Inferior parietal cortex (tissue), 1 donor: ENCODE results near the gene FOXJ3.
A peak's percentile ranks its signal among the peaks of the same experiment; 100 is the strongest.

ENCODE experiments used
- DNase-seq: peaks from one replicate; pipeline ENCODE4 v3.0.0-alpha.2; 2016; ENCODE audit errors: extremely low spot score

FOXJ3 gene

DNA sequence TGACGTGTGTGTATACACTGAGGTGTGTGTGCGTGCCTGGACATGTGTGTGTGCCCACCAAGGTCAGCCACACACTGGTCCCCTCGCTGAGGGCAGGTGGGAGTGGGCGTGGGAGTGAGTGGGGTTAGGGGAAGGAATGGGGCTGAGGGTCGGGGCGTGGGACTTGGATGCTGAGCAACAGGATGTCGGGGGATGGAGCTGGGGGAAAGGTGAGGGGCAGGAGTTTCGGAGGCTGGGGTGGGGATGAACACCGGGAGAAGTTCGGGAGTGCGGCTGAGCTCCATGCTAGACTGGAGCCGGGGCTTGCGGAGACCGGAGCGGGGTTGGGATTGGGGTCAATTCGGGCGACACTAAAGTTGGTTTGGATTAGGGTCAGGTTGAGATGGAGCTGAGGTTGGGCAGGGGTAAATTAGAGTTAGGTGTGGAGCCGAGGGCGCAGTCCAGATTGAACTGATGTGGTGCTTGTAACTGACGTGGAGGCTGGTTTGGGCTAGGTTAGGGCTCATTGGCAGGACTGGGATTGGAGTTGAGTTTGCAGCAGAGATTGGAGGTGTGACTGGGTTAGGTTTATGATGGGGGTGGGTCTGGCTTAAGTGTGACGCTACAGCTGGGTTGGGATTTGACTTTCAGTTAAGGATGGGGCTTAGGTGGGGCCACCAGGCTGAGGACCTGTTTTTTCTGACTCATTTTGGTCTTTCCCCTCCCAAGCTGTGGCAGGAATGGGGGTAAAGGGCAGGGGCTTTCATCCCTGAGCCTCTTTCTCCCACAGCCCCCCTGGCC is 167.2 kb downstream of the FOXJ3 start:
- no peak for DNase-seq

DNA sequence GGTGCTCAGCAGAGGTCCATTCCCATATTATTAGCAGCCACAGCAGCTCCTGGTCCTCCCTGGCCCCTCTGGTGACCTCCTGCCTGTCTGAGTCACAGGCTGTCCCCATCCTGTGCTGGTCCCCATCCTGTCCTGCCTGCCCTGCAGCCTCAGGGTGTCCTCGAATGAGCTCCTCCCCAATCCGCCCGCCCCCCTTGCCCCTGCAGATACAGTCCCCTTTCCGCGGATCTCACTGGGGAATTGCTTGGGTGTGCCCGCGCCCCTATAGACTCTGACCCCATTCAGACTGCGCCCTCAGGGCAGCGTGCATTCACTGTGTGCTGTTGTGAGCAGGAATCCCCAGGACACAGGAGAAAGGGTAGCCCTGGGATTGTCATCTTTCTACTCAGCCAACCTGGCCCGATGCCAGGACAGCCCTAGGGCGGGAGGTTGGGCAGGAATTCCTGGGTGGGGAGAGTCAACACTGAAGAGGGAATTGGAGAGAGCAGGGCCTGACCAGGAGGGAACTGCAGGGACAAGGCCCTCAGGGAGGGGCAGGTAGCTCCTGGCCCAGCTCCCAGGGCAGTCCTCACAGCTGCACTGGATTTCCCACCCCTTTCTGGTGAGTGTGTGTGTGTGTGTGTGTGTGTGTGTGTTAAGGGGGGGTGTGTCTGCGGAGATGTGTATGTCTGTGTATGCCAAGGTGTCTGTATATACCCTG is 169.4 kb downstream of the FOXJ3 start:
- DNase-seq = no peak

DNA sequence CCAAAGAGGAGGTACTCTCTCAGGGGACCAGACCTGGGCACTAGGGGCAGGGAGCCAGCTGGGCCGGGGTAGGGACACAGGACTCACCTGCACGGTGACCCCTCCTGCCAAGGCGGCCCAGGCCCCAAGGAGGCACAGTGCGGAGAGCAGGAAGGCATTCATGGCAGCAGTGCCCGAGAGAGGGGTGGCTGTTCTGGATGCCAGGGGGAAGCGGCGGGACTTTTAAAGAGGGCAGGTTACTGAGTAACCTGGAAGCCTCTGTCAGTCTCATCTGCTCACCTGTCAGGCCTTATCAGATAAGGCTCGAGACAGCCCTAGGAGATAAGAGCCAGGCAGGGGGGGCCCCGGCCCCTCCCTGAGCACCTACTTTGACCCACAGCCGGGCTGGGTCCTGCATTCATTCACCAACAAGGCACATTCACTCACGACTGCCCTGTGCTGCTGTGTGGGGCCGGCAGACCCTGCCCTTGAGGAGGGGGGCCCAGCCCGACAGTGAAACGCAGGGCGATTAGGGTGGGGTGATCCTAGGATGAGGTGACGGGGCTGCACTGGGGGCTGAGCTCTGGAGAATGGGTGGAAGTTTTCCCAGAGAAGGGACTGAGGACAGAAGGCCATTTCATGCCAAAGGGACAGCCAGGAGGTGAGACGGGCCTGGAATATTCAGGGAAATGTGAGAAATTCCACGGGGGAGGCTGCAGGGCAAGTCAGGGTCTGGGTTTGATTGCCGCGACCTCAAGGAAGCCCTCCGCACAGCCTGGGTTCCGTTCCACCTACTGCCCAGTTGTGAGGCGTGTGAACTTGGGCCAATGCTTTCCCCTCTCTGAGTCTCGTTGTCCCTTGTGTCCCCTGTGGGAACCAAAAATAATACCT is 170.2 kb downstream of the FOXJ3 start, which contains the start of gene GUCA2A:
GUCA2A (minus strand) TSS at position 195 of the 870 bp plus-strand sequence; CDS start at position 162, 33 bp downstream.
- no peak for DNase-seq

DNA sequence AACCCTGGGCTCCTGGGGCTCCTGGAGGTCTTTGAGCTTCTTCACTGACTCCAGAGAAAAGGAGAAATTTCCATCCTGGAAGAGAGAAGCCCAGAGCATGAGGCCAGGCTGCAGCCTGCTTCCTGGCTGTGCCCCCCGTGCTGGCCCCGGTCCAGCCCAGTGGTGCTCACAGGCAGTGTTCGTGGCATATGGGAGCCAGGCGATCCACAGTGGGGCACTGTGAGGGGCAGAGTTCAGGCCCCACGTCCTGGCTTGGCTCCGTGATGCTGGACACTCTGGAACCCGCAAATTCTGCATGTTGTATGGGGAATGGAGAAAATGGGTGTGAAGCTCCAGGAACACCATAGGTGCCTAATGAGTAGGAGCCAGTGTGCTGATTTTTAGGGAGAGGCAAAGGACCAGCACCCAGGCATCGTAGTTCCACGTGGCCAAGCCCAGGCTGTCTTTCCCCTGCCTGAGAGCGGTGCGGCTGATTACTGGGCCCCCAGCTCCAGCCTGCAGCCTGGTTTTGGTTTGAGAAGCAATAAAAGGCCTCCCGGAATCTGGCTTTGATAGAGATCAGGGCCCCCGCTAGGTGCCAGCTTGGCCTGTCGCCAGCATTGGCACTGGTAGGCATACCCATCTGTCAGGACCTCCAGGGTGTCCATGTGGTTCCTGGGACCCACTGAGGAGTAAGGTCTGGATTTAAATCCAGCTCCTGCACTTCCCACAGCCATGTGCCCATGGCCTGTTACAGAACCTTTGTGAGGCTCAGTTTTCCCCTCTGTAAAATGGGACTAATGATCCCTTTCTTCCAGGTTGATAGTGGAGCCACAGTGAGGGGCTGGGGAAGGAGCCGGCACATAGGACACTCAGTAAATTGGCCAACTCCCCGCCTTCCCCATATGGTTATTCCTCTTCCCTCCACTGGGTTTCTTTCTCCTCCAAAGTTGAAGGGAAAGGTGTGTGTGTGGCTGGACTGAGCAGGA is 171.2 kb downstream of the FOXJ3 start:
- DNase-seq = no peak

DNA sequence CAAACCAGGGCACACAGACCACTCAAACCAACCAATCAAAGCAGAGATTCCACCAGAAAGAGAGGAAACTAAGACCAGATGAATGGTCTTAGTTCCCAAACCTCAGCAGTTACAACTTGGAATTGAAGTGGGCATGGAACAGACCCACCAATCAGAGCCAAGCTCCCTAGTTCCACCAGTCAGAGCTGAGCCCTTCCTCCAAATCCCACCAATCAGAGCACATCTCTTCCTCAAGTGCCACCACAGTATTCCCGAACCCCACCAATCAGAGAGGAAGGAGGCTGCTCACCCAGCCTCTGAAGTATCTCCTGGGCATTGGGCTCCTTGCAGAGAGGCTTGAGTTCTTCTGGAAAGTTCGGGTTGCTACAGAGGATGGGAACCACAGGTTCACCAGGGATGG is 171.9 kb downstream of the FOXJ3 start:
- DNase-seq = no peak

DNA sequence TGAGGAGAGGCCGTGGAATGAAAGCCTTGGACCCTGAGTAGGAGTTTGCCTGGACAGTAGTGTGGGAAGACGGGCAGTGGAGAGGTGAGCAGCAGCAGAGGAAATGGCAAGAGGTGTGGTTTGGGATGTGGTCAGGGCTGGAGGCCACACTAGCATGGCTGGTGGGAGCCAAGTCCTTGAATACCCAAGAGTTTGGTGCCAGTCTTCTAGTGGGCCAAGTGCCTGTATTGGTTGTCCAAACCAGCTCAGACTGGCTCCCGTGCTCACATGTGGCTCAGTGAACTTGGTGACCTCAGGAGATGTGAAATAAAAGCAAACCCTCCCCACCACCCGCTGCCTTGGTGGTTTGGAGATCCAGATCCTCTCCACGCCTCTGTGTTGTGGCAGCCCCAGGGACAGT is 172.9 kb downstream of the FOXJ3 start:
- DNase-seq = no peak

DNA sequence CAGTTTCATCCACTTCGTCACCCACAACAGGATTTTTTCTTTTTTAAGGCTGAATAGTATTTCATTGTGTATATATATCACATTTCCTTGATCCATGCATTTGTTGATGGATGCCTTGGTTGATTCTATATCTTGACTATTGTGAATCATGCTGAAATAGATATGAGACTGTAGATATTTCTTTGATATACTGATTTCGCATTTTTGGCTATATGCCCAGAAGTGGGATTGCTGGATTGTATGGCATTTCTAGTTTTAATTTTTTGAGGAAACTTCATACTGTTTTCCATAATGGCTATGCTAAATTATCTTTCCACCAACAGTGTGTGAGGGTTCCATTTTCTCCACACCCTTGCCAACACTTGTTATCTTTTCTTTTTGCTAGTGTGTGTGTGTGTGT is 176.8 kb downstream of the FOXJ3 start:
- no peak for DNase-seq

DNA sequence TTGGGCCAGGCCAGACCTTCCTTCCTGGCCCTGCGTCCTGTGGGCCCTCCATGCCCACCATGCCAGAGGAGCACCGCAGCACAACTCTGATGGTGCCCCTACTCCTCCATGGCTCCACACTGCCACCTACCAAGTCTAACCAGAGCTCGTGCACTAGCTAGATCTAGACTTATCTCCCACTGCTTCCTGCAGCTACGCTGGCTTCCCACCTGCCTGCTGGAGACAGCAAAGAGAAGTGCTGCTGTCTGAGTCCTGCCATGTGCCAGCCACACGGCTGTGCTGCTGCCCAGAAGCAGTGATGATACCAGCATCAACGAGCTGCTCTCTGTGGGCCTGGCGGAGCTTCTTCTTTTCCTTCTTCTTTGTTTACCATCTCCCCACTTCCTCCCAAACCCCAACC is 177.4 kb downstream of the FOXJ3 start:
- no peak for DNase-seq

DNA sequence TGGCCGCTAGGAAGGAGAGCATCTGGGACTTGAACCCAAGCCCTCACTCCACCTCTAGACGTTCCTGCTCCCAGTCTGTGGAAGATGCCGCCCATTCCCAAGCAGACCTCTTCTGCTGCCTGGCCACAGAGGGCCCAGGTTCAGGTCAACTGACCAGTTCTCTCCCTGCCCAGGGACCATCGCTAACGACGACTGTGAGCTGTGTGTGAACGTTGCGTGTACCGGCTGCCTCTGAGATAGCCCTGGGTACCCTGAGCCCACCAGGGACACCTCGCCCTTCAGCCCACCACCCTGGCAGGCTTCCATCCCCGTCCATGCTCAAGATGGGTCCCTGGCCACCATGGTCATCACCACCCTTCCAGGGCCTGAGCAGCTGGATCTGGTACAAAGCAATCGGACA is 179.7 kb downstream of the FOXJ3 start:
- DNase-seq = no peak

DNA sequence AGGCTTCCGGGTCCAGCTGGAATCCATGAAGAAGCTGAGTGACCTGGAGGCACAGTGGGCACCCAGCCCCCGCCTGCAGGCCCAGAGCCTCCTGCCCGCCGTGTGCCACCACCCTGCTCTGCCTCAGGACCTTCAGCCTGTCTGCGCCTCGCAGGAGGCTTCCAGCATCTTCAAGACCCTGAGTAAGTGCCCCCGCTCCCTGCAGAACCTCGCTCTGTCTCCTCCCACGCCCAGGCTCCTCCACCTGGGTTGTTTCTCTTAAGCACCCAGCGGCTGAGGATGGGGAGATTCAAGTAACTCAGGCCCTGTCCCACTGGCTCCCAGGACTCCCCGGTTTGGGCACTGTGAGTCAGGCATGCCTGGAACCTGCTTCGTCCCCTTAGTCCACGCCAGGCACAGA is 180.3 kb downstream of the FOXJ3 start:
- no peak for DNase-seq

DNA sequence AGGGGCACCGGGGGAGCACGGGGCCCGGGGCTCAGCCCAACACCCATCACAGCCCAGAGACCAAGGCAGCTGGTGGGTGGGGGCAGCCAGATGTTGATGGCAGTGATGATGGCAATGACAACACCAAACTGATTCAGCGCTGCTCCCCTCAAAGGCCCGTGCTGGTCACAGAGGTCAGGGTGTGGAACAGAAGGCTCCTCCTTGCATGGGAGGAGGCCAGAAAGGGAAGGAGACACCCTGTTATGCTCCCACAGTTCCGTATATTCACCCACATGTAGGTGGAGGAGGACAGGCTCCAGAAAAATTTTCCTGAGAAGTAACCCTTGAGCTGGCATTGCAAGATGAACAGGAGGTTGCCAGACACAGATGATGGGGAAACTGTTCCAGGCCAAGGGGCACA is 181.4 kb downstream of the FOXJ3 start:
- DNase-seq = no peak

DNA sequence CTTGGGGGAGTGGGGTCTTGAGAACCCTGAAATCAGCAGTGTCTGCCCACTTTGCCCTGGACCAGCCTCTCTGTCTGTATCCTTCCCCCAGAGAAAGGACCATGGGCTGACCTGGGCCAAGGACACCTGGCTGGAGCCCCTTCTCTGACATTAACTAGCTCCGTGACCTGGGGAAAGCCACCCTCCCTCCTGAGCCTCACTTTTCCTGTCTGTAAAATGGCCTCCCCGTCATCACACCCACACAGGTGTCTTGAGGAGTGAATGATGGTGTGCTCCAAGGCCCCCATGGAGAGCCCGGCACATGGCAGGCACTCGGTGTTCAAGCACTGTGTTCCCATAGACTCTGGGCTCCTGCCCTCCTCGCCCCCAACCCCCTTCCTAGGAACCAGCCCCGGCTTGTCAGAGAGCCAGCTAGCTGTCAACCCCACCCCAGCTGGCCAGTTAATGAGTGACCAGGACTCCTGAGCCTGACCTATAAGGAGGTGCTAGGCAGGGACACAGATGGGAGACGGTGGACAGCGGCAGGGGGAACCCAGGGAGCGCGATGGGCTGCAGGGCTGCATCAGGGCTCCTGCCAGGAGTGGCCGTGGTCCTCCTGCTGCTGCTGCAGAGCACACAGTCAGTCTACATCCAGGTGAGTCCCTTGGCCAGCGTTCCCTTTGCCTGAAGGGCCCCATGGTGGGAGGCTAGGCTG is 182.0 kb downstream of the FOXJ3 start, which contains the start of gene GUCA2B:
GUCA2B (plus strand) TSS at position 504 of the 694 bp plus-strand sequence; CDS start at position 545, 41 bp downstream.
- DNase-seq = no peak

DNA sequence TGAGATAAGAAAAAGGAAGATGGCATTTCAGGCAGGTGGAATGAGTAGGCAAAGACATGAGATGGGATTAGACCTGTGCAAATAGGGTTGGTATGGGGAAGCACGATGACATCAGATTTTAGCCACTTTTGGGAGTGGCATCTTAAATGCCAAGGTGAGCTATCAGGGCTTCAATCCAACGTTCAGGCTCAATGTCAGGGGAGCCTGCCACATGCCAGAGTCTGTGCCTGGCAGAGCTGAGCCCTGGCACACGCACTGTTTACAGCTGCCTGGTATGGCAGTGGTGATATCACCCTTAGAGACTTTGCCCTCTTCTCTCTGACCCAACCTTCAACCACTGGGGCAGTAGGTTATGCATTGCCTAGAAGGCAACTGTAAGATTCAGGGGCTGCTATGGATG is 182.9 kb downstream of the FOXJ3 start:
- no peak for DNase-seq

DNA sequence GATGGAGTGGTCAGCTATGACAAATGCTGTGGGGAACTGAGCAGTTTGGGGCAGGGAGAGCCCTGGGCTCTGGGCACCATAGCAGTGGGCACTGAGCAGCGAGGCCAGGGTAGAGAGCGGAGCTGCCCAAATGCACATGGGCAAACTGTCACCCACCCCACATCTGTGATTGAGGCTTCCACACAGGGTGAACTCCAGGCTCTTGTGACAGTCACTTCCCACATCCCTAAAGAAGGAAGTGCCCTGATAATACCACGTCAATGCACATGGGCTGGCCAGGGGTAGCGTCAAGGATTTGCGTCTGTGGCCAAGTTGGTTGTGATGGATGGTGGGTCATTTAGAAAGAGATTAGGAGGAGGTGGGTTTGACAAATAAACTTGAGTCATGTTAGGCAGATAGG is 184.4 kb downstream of the FOXJ3 start:
- DNase-seq = no peak

DNA sequence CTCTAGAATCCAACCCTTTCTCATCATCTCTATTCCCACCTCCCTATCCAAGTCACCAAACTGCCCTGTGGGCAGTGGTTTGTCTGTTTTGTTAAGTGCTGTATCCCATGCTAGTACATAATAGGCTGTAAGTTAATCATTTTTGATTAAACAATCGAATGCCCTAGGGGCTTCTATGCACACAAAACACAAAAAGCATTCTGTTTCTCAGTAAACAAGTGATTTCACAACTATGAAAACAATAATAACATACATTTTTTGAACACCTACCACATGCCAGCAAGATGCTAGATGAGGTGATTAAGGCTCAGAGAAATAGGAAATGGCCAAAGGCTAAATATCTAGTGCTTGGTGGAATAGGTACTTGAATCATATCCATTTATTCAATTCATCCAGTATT is 186.9 kb downstream of the FOXJ3 start:
- no peak for DNase-seq

DNA sequence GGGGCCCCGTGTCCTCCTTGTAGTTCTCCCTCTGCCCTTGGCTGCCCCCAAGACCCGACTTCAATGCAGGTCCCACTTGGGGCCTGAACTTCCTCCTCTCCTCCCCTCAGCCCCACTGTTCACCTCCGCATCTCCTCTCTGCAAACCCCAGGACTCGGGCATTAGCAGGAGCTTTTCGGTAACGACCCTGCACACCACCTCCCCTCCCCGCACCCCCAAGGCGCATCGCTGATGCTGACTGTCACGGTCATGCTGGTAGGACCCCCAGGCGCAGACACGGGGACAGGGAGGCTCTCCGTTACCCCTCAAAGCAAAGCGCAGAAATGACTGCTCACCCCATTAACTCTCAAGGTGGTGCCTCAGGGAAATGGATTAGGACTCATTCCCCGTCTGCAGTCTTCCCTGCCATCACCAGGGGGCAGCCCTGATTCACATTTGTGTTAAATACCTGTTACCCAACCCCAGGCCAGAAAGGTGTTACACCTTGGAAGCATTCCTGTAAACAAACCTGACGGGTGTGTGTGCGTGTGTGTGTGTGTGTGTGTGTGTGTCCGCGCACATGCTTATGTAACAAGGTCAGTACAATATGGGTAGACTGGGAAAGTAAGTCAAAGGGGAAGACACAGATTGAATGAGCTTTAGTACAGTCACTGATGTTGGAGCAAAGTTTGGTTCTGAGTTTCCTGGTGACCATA is 188.3 kb downstream of the FOXJ3 start:
- DNase-seq = peak; percentile 67

DNA sequence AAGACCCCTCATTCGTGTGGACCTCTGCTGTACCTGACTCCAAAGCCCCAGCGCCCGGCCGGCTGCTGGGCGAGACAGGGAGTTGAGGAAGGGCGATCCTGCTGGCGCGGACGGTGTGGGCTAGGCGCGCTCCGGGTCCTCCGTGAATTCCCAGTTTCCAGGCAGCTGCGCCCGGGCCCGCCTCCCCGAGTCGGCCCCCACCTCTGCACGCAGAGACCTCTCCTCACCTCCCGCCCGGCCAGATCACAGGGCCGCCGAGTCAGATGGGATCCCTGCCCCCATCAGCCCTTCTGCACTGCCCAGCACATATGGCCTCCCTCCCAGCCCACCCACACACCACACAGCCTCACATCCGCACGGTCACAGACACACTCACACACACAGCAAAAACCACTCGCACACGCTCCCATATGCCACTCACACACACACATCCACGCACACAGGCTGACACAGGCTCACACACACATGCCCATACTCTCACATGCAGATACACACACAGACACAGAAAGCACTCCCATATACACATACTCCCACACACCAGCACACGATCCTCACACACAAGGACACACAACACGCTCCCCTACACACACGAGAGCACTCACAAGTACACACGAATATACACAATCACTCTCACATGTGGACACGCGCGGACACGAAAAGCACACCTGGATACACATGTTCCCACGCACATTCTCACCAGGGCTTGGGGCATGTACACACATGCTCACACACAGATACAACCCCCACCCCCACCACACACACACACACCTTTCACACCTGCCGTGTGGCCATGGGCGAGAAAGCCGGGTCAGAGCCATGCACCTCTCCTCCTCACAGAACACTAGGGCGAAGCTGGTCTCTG is 189.0 kb downstream of the FOXJ3 start:
- DNase-seq = no peak

DNA sequence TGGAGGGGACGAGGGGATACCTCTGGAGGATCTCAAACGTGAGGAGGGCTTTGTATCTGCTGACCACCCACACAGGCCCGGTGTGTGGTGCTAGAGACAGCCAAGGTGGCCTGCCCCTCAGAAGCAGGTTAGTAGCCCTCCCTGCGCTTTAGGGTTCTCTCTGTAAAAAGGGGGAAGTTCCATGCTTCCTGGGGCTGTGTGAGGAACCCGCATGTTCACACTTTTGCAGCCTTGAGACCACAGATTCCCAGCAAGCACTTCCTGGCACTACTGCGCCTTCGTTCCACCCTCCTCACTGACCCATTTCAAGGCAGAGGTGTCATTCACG is 189.7 kb downstream of the FOXJ3 start:
- DNase-seq = no peak
